LoVo (cell line): Measurements from ENCODE around the gene HTR1A.
A peak's percentile ranks its signal among the peaks of the same experiment; 100 is the strongest.

Experiments used
- DNase-seq: peaks from one replicate; pipeline ENCODE4 v3.0.0-alpha.2; 2016; ENCODE audit warnings: low spot score

The HTR1A gene

DNA sequence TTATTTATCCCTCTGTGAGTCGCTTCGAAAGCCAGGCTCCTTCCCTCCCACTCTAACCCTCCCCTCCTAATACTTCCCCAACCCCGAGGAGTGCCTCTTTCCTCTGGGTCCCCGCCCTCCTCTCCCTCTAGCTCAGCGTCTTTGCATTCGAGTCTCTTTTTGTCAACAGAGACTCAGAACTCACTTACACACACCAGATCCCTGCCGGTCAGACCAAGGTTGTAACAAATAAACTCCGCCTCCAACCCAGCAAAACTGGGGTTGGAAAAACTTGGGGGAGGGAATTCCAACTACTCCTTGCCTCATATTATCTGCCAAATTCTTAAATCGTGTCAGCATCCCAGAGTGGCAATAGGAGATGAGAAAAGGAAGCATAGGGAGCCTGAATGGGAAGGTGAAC is at the start of gene HTR1A:
TSS of gene HTR1A (minus strand) at position 167 of the 400 bp plus-strand sequence. CDS start 726 bp downstream, outside the sequence.
- no peak for DNase-seq

- DNase-seq: no peak
Observed at GRCh38 chr5:64003966-64004365, 41.7 kb upstream of the HTR1A start.

- DNase-seq: no peak
Observed at GRCh38 chr5:64000096-64000495, 37.9 kb upstream of the HTR1A start.

DNA sequence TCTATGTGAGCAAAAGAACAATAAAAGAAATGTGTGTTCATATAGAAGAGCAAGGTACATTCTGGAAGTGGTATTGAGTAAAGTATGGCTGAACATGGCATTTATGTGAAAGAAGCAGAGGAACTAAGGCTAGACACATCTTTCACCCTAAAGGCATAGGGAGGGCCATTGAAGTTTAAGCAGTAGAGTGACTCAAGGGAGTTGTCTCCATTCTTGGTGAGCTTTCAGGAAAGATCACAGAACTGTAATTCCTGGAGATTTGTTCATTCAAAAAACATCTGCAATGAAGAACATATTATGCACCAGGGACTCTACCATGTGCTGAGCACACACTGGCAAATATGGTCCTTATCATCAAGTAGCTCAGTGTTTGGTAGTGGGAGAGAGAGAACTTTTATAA is 24.8 kb upstream of the HTR1A start:
- no peak for DNase-seq

- DNase-seq: no peak
Observed at GRCh38 chr5:63981864-63982263, 19.6 kb upstream of the HTR1A start.

- DNase-seq: no peak
Observed at GRCh38 chr5:63963926-63964325, 1.7 kb upstream of the HTR1A start.

DNA sequence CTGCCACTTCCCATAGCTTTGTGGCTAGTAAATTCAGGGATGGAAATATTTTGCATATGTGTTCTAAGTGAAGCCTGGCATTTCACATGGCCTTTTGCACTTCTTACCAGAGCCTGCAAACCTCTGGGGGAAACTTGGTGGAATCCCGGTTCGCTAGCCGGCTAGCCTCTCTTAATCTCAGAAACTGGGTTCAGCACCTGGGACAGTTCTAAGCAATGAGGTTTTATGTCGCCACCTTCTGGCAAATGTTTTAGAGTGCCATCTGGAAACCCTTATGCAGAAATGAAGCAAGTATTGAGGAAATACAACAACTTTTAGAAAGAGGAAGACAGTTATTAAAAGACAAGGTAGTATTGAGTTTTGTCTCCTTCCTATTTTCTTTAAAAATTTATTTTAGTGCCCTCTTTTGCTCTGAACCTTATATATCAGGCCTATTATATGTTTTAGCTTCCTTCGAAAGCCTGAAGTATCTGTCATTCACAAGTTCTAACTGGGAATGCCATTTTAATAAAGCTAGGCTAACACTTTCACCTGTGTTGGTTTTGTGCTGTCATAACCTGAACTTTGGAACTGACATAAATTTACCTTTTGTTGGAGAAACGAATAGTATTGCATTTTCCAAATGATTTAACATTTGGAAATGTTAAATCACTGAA is 963 bp upstream of the HTR1A start:
- DNase-seq: peak; percentile 68

GRCh38 chr5:63961598-63962161 is 565 bp downstream of the HTR1A start:
- no peak for DNase-seq

DNA sequence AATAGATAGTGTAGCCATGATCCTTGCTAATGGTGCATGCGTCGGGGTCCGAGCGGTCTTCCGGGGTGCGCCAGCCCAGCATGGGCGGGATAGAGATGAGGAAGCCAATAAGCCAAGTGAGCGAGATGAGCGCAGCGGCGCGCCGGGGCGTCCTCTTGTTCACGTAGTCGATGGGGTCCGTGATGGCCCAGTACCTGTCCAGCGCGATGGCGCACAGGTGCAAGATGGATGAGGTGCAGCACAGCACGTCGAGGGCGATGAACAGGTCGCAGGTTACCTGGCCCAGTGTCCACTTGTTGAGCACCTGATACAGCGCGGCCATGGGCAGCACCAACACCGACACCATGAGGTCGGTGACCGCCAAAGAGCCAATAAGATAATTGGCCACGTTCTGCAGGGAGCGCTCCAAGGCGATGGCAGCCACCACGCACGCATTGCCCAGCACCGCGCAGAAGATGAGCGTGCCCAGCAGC is 1.1 kb downstream of the HTR1A start:
- DNase-seq: no peak

DNA sequence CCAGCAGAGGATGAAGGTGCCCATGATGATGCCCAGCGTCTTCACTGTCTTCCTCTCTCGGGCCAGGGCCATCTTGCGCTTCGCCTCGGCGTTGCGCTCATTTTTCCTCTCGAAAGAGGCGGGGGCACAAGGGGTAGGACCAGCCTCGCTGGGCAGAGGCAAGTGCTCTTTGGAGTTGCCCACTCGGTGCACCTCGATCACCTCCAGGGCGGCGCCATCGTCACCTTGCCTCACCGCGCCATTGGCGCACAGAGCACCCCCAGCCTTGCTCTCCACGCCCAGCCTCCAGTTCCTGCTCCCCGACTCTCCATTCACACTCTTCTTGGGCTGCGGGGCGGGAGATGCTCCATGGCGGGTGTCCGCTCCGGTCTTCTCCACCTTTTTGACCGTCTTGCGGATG is 1.6 kb downstream of the HTR1A start:
- DNase-seq: no peak

DNA sequence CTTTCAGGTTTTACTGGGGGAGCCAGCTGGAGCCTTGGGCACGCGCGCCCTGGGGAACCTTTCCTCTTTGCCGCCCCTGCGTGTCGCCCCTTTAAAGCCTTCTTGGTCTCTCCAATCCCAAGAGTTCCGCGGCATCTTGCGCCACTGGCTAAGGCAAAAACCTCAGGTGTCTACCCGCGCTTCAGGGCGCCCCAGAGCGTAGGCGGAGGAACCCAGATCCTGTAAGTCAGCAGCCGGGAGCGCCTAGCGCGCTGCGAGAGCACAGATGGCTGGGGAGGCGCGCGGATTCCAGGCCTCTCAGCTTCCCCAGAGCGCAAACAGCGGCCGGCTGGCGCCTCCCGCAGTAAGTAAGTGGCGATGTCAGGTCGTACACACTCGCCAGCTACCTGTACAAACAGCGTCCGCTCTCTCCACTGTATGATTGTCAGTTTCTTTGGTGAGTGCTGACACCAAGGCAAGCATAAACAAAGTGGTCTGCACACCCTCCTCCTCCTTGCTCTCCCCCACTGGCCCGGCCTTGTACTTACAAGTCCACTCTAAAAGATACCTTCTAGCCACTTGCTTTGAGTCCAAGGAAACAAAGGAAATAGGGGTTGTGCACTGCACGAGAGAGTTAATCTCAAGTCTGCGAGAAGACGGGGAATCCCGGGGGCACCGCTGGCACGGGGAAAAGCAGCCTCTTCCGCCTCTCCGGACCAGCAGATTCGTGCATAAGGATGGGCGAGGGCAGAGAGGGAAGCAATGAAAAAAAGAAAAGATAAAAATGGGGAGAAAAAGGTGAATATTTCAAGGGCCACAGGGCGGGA is 2.9 kb downstream of the HTR1A start:
- DNase-seq: no peak

GRCh38 chr5:63958654-63959053 is 3.6 kb downstream of the HTR1A start:
- DNase-seq: no peak

- no peak for DNase-seq
Observed at GRCh38 chr5:63957617-63958016, 4.6 kb downstream of the HTR1A start.

DNA sequence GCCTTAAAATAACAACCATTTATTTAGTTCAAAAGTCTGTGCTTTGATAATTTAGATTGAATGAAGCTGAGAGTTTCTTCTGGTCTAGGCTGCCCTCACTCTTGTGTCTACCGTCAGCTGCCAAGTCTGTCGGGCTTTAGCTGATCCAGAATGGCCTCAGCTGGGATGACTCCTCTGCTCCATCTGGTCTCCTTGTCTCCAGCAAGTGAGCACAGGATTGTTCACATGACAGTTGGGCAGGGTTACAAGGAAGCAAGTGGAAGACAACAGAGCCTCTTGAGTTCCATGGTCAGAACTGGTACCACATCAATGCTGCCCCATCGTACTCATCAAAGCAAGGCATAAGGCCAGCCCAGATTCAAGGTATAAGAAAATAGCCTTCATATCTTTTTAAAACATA is 9.0 kb downstream of the HTR1A start:
- no peak for DNase-seq

GRCh38 chr5:63935103-63935502 is 27.1 kb downstream of the HTR1A start:
- DNase-seq: no peak

DNA sequence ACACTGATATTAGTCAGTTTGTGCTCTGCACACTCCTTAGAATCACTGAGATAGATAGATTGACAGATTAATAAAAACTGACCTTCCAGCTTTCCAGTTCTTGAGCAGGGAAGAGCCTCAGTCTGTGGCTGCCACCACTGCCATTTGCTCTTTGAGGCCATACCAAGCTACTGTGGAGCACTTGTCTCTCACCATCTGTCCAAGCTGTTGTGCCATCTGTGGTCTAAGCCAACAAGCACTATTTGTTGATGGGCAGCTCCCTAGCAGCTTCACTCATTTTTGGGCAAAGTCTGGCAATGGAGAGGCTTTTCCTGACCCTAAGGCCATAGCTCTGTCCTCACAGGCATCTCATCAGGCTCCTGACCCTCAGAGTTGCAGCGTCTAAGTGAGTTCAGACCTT is 30.4 kb downstream of the HTR1A start:
- DNase-seq: no peak

- DNase-seq: no peak
Observed at GRCh38 chr5:63928451-63928850, 33.8 kb downstream of the HTR1A start.

DNA sequence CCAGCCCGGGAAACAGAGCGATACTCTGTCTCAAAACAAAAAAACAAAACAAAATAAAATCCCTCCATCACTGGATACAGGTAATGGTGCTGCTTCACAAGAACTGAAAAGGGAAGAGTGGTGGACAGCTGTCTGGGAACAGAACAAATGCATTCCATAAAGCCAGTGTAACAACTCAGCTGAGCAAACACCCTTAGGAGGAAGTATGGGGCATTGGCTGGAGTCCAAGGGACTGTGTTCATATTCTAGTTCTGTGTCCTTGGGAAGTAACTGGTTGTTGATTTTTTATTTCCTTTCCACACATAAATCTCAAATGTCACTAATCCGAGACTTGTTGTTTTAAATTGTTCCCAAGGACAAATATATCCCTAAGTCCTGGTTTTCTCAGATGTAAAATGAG is 38.3 kb downstream of the HTR1A start:
- peak; percentile 24 for DNase-seq

GRCh38 chr5:63919763-63920478 is 42.3 kb downstream of the HTR1A start:
- no peak for DNase-seq

GRCh38 chr5:63916786-63917185 is 45.5 kb downstream of the HTR1A start:
- no peak for DNase-seq

DNA sequence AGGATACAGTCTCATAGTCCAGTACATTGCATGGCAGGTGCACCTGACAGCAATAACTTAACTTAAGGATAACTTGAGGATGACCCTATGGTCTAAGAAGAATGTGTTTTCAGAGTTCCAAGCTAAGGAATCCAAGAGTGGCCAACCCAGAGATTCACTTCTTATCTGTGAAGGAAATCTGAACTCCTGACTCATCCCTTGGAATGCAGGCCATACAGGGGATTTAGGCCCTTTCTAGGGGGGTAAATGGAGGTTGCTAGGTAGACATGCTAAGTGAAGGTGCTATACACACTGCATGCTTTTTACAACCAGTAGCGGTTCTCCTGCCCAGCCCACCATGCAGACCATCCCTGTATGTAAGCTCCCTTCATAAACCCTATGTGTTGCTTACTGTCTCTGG is 50.4 kb downstream of the HTR1A start:
- no peak for DNase-seq
